GM18868 (cell line): ENCODE data around the gene PDS5A.
"Not testable (repeated sequence)": the region's sequence is repeated elsewhere in the genome, so short reads cannot be mapped to it uniquely, and the experiment has no call there.

ENCODE experiments used
- ATAC-seq: cut with Tn5 transposase; IDR thresholded peaks from one replicate; pipeline ENCODE4 v1.9.1; 2021; ENCODE audit warnings: mild to moderate bottlenecking, moderate library complexity; ENCODE audit not compliant: unreplicated experiment

PDS5A gene

GRCh38 chr4:39908284-39908683 lies 69.4 kb downstream of the PDS5A start:
- ATAC-seq, result no peak

GRCh38 chr4:39905656-39906055 lies 72.1 kb downstream of the PDS5A start:
- no peak for ATAC-seq

- ATAC-seq, result not testable (repeated sequence)
Observed at GRCh38 chr4:39905019-39905418, 72.7 kb downstream of the PDS5A start.

GRCh38 chr4:39900966-39901365 lies 76.7 kb downstream of the PDS5A start:
- no peak for ATAC-seq

GRCh38 chr4:39899291-39899690 lies 78.4 kb downstream of the PDS5A start:
- no peak for ATAC-seq

GRCh38 chr4:39898015-39898414 lies 79.7 kb downstream of the PDS5A start:
- ATAC-seq, result no peak

- ATAC-seq, result no peak
Observed at GRCh38 chr4:39893693-39894072, 84.0 kb downstream of the PDS5A start.

- ATAC-seq, result no peak
Observed at GRCh38 chr4:39892988-39893692, 84.6 kb downstream of the PDS5A start.

- ATAC-seq, result no peak
Observed at GRCh38 chr4:39889226-39889625, 88.5 kb downstream of the PDS5A start.

- no peak for ATAC-seq
Observed at GRCh38 chr4:39888541-39888940, 89.2 kb downstream of the PDS5A start.

GRCh38 chr4:39883646-39884045 lies 94.1 kb downstream of the PDS5A start:
- ATAC-seq, result no peak

- no peak for ATAC-seq
Observed at GRCh38 chr4:39881789-39882188, 95.9 kb downstream of the PDS5A start.

- ATAC-seq, result no peak
Observed at GRCh38 chr4:39877971-39878370, 99.7 kb downstream of the PDS5A start.

GRCh38 chr4:39873823-39874222 lies 103.9 kb downstream of the PDS5A start:
- ATAC-seq, result no peak

GRCh38 chr4:39865280-39865679 lies 112.4 kb downstream of the PDS5A start:
- ATAC-seq, result no peak

GRCh38 chr4:39864391-39864790 lies 113.3 kb downstream of the PDS5A start:
- ATAC-seq, result no peak

- no peak for ATAC-seq
Observed at GRCh38 chr4:39860804-39861203, 116.9 kb downstream of the PDS5A start.

- no peak for ATAC-seq
Observed at GRCh38 chr4:39855909-39856512, 121.7 kb downstream of the PDS5A start.

GRCh38 chr4:39852636-39853035 lies 125.1 kb downstream of the PDS5A start:
- ATAC-seq, result no peak

- no peak for ATAC-seq
Observed at GRCh38 chr4:39850727-39851126, 127.0 kb downstream of the PDS5A start.

- ATAC-seq, result no peak
Observed at GRCh38 chr4:39846705-39847104, 131.0 kb downstream of the PDS5A start.

- no peak for ATAC-seq
Observed at GRCh38 chr4:39846120-39846519, 131.6 kb downstream of the PDS5A start.

- no peak for ATAC-seq
Observed at GRCh38 chr4:39841894-39842293, 135.8 kb downstream of the PDS5A start.
